Neuron (in vitro differentiated cells): ENCODE results near the gene OR2Z1.
"Not testable (repeated sequence)": the region's sequence is repeated elsewhere in the genome, so short reads cannot be mapped to it uniquely, and the experiment has no call there.

Experiments used
- H2AFZ ChIP-seq: one replicate; pipeline ENCODE4 v1.6.1; 2013; ENCODE audit warnings: low read depth, mild to moderate bottlenecking, inconsistent platforms, low read length, moderate library complexity
- H3K27me3 ChIP-seq: one replicate; pipeline ENCODE4 v1.6.1; 2013; ENCODE audit warnings: low read length; ENCODE audit not compliant: insufficient read depth
- H3K36me3 ChIP-seq: one replicate; pipeline ENCODE4 v1.6.1; 2013; ENCODE audit warnings: low read length; ENCODE audit not compliant: insufficient read depth
- H3K4me1 ChIP-seq: one replicate; pipeline ENCODE4 v1.6.1; 2013; ENCODE audit warnings: low read length; ENCODE audit not compliant: insufficient read depth
- H3K4me3 ChIP-seq: 2 replicates; pipeline ENCODE4 v1.5.1; 2013; ENCODE audit warnings: mild to moderate bottlenecking, low read length, moderate library complexity
- H3K9me3 ChIP-seq: one replicate; pipeline ENCODE4 v1.6.1; 2013; ENCODE audit warnings: low read length

Gene OR2Z1

GRCh38 chr19:8731428-8732169 is 10.2 kb downstream of the OR2Z1 start:
- Histone ChIP-seq H3K4me1 (no peaks in the 10 kb centered on the region), H3K36me3 (no peaks in the 10 kb centered on the region), H3K4me3 (no peak overlapping the region), H3K27me3 (peaks cover under 1% of the 10 kb centered on the region), H3K9me3 (no peaks in the 10 kb centered on the region), H2AFZ (no peak overlapping the region)

GRCh38 chr19:8738377-8738776 is 16.9 kb downstream of the OR2Z1 start:
- Histone ChIP-seq H3K9me3 (no peaks in the 10 kb centered on the region), H3K4me1 (no peaks in the 10 kb centered on the region), H2AFZ (no peak overlapping the region), H3K4me3 (no peak overlapping the region), H3K36me3 (no peaks in the 10 kb centered on the region), H3K27me3 (no peaks in the 10 kb centered on the region)

GRCh38 chr19:8739291-8740065 is 18.0 kb downstream of the OR2Z1 start:
- H3K4me1 ChIP-seq, H3K9me3 ChIP-seq, H2AFZ ChIP-seq, H3K27me3 ChIP-seq, H3K36me3 ChIP-seq, H3K4me3 ChIP-seq: not testable (repeated sequence)

- not testable (repeated sequence) for H3K27me3 ChIP-seq, H3K4me1 ChIP-seq, H2AFZ ChIP-seq, H3K4me3 ChIP-seq, H3K9me3 ChIP-seq, H3K36me3 ChIP-seq
Measured at GRCh38 chr19:8767257-8767656, 45.8 kb downstream of the OR2Z1 start.

- H3K36me3 ChIP-seq, H3K27me3 ChIP-seq, H3K9me3 ChIP-seq, H3K4me3 ChIP-seq, H2AFZ ChIP-seq, H3K4me1 ChIP-seq: not testable (repeated sequence)
Measured at GRCh38 chr19:8769265-8769664, 47.8 kb downstream of the OR2Z1 start.

- not testable (repeated sequence) for H3K36me3 ChIP-seq, H3K27me3 ChIP-seq, H2AFZ ChIP-seq, H3K4me1 ChIP-seq, H3K9me3 ChIP-seq, H3K4me3 ChIP-seq
Measured at GRCh38 chr19:8773587-8773986, 52.2 kb downstream of the OR2Z1 start.
